ENCODE measurements around the gene GYPC. TPM values are rescaled to one million over a fixed set of nuclear protein-coding genes. Genes with fewer than 3 reads are reported as not detected.
"Not testable (repeated sequence)": the region's sequence is repeated elsewhere in the genome, so short reads cannot be mapped to it uniquely, and the experiment has no call there.

The GYPC gene
- total RNA-seq, 4 donors from 2014 or later = 19.1 to 40.2 (median 28.5) TPM

GRCh38 chr2:126714191-126714965 lies 58.4 kb downstream of the GYPC start:
- in situ Hi-C loops (cut with MboI; ENCODE audit: low pct_ligation_motif_present in 1 of 4, low pct_unique_long_range_greater_than_20kb in 1 of 4, low sequenced_read_pairs in 3 of 4) (no loop called here), intact Hi-C loops (cut with DNase I; ENCODE audit: low total_unique reads) (no loop called here)
- H3K4me3 ChIP-seq = no peak overlapping the region
- H3K9me3 ChIP-seq = no peaks in the 10 kb centered on the region
- H3K36me3 ChIP-seq = no peaks in the 10 kb centered on the region
- WGBS, 2 donors (ENCODE audit: low coverage in 1 of 2) = 70 to 79% methylated on average over 4 to 6 of the region's 6 CpGs
- no peaks in the 10 kb centered on the region for H3K4me1 ChIP-seq
- H3K27ac ChIP-seq = no peak overlapping the region
- no peak for DNase-seq
- H3K27me3 ChIP-seq = no peaks in the 10 kb centered on the region
- no peak for TF ChIP-seq POLR2A (IDR thresholded peaks at IDR 0.05)
- TF ChIP-seq EP300 (IDR thresholded peaks at IDR 0.05; ENCODE audit: low read depth) = no peak
- no peak for TF ChIP-seq POLR2AphosphoS5 (IDR thresholded peaks at IDR 0.05)
- no peak for TF ChIP-seq CTCF (IDR thresholded peaks at IDR 0.05)

- intact Hi-C loops (cut with DNase I; ENCODE audit: low total_unique reads) = no loop called here
- 79 to 82% methylated on average over 2 to 3 of the region's 3 CpGs for WGBS, 2 donors (ENCODE audit: low coverage in 1 of 2)
- no peak for TF ChIP-seq POLR2AphosphoS5 (IDR thresholded peaks at IDR 0.05)
- TF ChIP-seq EP300 (IDR thresholded peaks at IDR 0.05; ENCODE audit: low read depth) = no peak
These were observed 59.2 kb downstream of the GYPC start for GRCh38 chr2:126715111-126715510.

GRCh38 chr2:126715576-126716406 lies 59.8 kb downstream of the GYPC start:
- intact Hi-C loops (cut with DNase I; ENCODE audit: low total_unique reads) = no loop called here

More at GRCh38 chr2:126715111-126715510, 59.2 kb downstream of the GYPC start:
- no peak overlapping the region for H3K27ac ChIP-seq
- no peak for DNase-seq
- in situ Hi-C loops (cut with MboI; ENCODE audit: low pct_ligation_motif_present in 1 of 4, low pct_unique_long_range_greater_than_20kb in 1 of 4, low sequenced_read_pairs in 3 of 4) = no loop called here
- no peaks in the 10 kb centered on the region for H3K27me3 ChIP-seq
- H3K36me3 ChIP-seq = no peaks in the 10 kb centered on the region
- H3K4me3 ChIP-seq = no peak overlapping the region
- H3K4me1 ChIP-seq = no peaks in the 10 kb centered on the region
- no peaks in the 10 kb centered on the region for H3K9me3 ChIP-seq

GRCh38 chr2:126717277-126717676 lies 61.3 kb downstream of the GYPC start:
- H3K9me3 ChIP-seq; H3K4me1 ChIP-seq; H3K27me3 ChIP-seq; H3K4me3 ChIP-seq; H3K36me3 ChIP-seq; in situ Hi-C loops (cut with MboI; ENCODE audit: low pct_ligation_motif_present in 1 of 4, low pct_unique_long_range_greater_than_20kb in 1 of 4, low sequenced_read_pairs in 3 of 4); H3K27ac ChIP-seq; intact Hi-C loops (cut with DNase I; ENCODE audit: low total_unique reads); DNase-seq: not testable (repeated sequence)
- 93 to 100% methylated on average over 9 to 10 of the region's 10 CpGs for WGBS, 2 donors (ENCODE audit: low coverage in 1 of 2)

More at GRCh38 chr2:126715576-126716406, 59.8 kb downstream of the GYPC start:
- no peak for DNase-seq
- in situ Hi-C loops (cut with MboI; ENCODE audit: low pct_ligation_motif_present in 1 of 4, low pct_unique_long_range_greater_than_20kb in 1 of 4, low sequenced_read_pairs in 3 of 4) = no loop called here
- Histone ChIP-seq H3K27ac (no peak overlapping the region), H3K36me3 (no peaks in the 10 kb centered on the region), H3K4me1 (no peaks in the 10 kb centered on the region), H3K9me3 (no peaks in the 10 kb centered on the region), H3K4me3 (no peak overlapping the region), H3K27me3 (no peaks in the 10 kb centered on the region)
- 77 to 83% methylated on average over 4 to 5 of the region's 5 CpGs for WGBS, 2 donors (ENCODE audit: low coverage in 1 of 2)
- TF ChIP-seq CTCF (IDR thresholded peaks at IDR 0.05) = no peak
- TF ChIP-seq EP300 (IDR thresholded peaks at IDR 0.05; ENCODE audit: low read depth) = no peak
- TF ChIP-seq POLR2A (IDR thresholded peaks at IDR 0.05) = no peak
- TF ChIP-seq POLR2AphosphoS5 (IDR thresholded peaks at IDR 0.05) = no peak

GRCh38 chr2:126717928-126718327 lies 62.0 kb downstream of the GYPC start:
- Histone ChIP-seq H3K27me3 (no peaks in the 10 kb centered on the region), H3K4me3 (no peak overlapping the region), H3K36me3 (no peaks in the 10 kb centered on the region), H3K27ac (no peak overlapping the region), H3K9me3 (no peaks in the 10 kb centered on the region), H3K4me1 (no peaks in the 10 kb centered on the region)
- intact Hi-C loops (cut with DNase I; ENCODE audit: low total_unique reads) = no loop called here
- no peak for TF ChIP-seq POLR2A (IDR thresholded peaks at IDR 0.05)
- no peak for TF ChIP-seq POLR2AphosphoS5 (IDR thresholded peaks at IDR 0.05)
- TF ChIP-seq EP300 (IDR thresholded peaks at IDR 0.05; ENCODE audit: low read depth) = no peak
- no peak for TF ChIP-seq CTCF (IDR thresholded peaks at IDR 0.05)
- no peak for DNase-seq
- in situ Hi-C loops (cut with MboI; ENCODE audit: low pct_ligation_motif_present in 1 of 4, low pct_unique_long_range_greater_than_20kb in 1 of 4, low sequenced_read_pairs in 3 of 4) = no loop called here
- 90 to 96% methylated on average over 3 to 5 of the region's 5 CpGs for WGBS, 2 donors (ENCODE audit: low coverage in 1 of 2)

All from transverse colon (tissue), 4 donors.